ENCODE measurements around the gene ULK3.

ULK3 gene

DNA sequence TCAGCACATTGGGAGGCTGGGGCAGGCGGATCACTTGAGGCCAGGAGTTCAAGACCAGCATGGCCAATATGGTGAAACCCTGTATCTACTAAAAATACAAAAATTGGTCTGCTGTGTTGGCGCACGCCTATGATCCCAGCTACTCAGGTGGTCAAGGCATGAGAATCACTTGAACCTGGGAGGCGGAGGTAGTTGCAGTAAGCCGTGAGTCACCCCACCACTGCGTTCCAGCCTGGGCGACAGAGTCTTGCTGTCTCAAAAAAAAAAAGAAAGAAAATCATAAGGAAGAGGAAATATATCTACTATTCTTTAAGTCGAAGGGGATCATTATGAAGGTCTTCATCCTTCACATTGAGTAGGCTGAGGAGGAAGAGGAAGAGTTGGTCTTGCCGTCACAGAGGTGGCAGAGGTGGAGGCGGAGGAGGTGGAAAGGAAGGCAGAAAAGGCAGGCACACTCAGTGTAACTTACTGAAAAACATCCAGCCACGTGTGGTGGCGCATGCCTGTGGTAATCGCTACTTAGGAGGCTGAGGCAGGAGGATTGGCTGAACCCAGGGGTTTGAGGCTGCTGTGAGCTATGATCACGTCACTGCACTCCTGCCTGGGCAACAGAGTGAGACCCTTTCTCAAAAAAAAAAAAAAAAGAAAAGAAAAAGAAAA is 46.9 kb downstream of the ULK3 start:
- no peak for DNase-seq

DNA sequence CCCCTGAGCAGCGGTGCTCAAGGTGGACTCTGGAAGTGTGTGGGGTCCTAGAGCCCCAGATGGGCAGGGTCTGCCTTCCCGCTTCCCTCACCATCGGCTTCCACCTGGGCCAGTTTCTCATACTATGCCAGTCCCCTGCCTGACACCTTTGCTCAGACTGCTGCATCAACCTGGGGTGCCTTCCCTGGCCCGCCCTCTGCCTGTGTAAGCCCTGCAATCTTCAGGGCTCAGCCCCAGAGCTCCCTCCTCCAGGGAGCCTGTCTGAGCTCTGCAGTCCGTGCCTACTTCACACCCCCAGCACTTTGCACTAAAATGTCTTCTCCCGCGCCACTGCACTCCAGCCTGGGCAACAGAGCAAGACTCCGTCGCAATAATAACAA is 48.0 kb downstream of the ULK3 start:
- DNase-seq: no peak

DNA sequence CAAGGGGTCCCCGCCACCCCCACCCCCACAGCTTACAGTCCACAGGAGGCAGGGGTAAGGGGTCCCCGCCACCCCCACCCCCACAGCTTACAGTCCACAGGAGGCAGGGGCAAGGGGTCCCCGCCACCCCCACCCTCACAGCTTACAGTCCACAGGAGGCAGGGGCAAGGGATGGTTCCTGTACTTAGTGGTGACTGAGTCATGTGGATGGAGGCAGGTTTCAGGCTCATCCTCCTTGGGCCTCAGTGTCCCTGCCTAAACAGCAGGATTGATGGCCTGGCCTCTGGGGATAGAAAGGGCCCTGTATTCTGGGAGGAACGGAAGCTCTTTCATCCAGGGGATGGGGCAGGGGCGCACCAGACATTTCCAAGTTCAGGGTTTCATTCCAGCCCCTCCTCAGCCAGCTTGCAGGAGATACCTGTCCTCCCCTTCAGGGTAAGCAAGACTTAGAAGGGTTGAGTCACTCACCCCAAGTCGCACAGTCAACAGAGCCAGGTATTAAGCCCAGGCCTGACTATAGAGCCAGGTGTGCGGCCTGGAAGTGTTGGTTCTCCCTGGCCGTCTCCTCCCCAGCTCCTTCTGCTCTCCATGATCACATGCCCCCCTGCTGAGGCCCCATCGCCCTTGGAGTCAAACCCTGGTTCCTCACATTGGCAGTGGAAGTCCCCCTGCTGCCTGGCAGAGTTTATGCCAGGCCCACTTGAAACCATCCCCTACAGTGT is 48.5 kb downstream of the ULK3 start:
- no peak for DNase-seq

DNA sequence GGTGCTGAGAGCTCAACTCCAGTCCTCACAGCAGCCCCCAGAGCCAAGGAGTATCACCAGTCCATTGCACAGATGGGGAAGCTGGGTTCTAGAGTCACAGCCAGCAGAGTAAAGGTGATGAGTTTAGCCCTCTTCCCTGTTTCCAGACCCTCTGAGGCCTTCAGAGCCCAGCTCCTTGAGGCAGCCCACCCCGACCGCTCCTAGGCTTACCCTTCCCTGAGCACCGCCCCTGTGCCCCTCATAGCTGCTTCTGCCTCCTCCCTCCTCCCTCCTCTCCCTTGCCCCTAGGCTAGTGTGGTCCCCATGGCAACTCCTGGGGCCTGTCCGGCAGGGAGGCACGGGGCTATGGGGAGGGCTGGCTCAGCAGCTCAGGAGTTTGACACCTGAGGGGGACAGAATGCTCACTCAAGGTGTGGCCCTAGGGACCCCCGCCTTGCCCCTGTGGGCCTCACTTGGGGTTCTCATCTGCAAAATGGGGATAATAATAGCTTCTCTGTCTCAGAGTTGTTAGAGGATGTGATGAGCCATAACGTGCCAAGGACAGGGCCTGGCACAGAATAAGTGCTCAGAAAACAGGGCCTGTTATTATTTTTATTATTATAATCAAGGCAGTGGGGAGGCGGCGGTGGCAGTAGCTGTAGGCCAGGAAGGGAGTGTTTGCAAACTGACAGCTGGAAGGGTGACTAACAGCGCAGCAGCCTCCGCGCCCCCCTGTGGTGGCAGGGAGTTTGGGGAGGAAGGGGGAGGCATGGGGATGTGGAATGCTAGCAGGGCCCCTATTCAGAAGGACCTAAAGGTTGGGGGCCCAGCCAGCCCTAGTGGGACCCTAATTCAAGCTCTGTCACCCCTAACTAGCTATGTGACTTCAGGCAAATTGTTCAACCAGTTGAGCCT is 49.6 kb downstream of the ULK3 start:
- DNase-seq: no peak

DNA sequence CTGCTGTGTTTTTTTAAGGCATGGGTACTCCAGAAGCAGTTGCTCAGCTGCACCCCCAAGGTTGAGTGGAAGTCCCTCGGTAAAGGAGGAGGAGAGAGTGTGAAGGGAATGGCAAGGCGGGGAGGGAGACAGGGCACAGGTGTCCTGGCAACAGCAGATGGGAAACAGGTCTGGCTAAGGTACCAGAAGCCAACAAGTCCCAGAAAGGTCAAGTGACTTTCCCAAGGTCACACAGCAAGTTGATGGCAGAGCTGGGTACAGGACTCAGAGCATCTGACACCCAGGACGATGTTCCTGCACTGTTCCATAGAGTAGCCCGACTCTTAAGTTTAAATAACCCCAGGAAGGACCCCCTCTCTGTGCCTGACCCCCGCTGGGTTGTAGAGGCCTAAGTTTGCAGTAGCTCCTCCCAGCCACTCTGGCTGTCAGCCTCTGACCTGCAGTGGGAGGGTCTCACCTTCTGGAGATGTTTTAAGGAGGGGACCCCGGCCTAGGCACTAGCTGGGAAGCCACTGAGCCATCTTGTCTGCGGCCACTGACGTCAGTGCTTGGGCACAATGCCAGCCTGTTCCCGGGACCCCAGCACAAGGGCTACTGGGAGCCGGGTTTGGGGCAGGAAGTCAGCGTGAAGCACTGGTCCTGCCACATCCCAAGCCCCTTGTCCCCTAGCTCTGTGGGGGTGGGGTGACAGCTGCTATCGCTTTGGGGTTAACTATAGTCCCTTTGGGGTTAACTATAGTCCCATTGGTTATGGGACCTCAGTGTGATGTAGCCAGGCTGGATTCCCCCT is 50.5 kb downstream of the ULK3 start:
- no peak for DNase-seq

DNA sequence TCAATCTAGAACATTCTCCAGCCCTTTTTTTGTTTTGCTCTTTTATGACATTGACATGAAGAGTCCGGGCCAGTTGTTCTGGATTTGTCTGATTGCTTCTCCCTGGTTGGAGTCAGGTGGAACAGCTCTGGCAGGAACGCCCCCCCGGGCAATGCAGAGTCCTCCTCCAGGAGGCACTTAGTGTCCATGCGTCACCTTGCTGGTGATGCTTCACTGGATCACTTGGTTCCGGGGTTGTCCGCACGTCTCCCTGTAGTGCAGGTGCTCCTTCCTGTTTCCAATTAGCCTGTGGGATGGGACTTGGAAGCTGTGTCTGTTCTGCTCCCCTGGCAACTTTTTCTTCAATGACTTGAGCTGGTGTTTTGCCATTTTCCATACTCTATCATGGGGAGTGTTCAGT is 51.3 kb downstream of the ULK3 start:
- no peak for DNase-seq

DNA sequence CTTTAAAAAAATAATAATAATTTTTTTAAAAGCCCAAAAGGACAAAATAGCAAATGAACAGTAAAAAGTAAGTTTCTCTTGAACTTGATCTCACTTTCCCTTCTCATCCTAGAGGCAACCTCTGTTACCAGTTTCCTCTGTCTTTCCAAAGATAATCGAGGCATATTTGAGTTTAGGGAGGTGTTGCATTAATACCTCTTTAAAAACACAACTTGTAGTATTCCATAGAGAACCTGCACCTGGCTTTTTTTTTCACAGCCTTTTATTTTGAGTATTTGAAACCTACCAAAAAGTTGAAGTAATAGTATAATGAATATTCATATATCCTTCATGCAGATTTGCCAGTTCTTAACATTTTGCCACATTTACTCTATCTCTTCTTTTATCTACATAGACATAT is 51.9 kb downstream of the ULK3 start:
- no peak for DNase-seq

DNA sequence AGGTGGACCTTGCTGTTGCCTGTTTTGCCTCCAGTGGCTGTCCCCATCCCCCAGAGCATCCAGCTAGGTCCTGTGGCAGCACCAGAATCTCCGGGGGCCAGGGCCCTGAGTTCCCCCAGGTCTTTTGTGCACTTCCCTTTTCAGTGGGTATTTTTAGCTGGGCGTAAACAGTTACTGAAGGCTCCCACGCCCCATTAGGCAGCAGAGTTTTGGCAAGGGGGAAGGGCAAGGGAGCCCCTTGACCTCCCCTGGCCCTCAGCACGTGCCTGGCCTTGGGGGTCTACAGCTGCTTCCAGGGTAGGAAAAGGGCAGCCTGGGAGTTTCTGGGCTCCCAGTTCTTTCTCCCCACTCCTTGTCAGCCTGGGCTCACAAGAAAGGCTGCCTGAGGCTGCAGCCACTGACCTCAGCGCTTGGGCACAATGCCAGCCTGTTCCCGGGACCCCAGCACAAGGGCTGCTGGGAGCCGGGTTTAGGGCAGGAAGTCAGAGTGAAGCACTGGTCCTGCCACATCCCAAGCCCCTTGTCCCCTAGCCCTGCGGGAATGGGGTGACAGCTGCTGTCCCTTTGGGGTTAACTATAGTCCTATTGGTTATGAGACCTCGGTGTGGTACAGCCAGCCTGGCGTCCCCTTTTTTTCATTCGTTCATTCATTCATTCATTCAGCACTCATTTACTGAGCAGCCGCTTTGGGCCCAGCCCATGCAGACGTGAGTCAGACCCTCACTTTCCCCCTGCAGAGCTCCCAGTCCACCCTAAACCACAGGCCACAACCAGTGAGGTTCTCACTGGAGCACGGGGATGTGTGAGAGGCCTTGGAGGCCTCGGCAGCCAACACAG is 52.7 kb downstream of the ULK3 start:
- DNase-seq: peak; percentile 66

DNA sequence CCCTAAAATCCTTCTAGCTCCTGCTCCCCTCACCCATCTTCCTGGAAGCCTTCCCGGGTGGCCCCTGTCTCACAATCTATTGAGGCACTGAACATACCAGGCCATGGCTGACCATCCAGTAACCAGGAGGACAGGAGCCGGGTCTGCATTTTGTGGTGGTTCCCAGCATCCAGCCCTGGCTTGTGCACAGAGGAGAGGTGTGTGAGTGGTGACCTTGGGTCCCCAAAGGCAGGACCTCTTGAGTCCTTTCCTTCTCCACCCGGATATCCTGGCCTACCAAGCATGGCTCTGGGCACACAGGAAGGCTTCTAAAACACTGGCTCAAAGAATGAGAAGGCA is 53.2 kb downstream of the ULK3 start:
- no peak for DNase-seq

DNA sequence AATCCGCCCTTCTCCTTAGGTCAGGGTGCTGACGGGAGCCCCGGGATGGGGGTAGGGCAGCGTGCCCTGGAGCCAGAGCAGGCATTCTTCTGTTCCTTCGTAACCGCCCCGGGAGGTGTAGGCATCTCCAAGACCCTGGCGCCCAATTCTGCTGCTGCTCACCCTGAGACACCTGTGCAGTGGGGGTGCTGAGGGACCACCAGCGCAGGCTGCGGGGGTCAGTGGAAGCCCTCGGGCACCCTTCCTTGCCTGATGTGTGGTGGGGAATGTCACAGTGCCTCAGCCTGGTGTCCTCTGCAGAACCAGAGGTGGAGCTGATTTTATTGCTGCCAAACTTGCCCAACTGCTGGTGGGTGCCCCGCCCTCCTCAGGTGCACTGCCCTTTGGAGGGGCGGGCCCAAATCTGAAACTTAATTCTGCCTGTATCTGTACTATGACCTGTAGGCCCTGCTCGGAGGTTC is 53.8 kb downstream of the ULK3 start:
- no peak for DNase-seq

DNA sequence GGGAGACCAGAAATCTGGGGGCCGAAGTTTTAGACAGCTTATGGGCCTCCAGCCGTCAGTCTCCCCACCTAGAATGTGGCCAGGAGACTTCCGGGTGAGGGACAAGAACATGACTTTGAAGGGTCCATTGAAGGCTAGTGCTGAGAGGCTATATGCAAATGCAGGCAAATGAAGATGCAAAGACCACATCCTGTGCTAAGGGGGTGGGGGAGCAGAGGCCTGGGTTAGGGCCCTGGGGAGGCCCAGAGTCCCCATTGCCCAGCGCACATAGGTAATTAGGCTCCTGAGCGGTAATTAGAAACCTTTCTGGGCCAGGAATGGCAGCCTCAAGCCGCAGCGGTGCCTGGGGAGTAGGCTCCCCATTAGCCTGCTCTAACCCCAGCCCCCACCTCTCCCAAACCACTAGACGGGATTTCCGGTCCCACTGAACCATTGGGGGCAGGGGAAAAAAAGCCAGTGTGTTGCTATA is 54.2 kb downstream of the ULK3 start:
- peak; percentile 20 for DNase-seq

DNA sequence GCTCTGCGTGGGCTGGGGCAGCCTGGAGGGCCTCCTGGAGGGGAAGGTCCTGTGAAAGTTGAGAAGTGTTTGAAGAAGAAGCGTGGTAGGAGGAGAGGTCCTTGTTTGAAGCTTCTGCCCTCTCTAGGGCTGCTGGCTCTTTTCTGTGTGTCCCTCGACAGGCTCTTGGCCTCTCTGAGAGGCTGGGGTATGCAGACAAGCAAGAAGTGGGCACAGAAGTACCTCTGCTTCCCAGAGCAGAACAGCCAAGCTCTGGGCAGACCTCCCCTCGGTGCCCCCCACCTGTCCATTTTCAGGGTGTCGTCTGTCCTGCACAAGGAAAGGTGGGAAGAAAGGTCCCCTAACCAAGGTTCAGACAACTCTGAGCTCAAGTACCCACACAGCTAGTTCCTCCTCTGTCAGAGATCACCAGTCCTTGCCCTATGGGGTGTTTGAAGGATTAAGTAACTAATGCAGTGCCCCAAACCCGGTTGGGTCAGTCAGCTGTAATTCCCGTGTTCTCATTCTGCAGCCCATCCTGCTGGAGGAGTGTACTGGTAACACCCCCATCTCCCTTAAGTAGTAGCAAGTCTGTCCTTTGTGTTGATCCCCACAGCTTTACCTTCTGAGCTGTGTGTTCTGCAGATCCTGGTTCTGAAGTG is 54.8 kb downstream of the ULK3 start:
- DNase-seq: no peak

DNA sequence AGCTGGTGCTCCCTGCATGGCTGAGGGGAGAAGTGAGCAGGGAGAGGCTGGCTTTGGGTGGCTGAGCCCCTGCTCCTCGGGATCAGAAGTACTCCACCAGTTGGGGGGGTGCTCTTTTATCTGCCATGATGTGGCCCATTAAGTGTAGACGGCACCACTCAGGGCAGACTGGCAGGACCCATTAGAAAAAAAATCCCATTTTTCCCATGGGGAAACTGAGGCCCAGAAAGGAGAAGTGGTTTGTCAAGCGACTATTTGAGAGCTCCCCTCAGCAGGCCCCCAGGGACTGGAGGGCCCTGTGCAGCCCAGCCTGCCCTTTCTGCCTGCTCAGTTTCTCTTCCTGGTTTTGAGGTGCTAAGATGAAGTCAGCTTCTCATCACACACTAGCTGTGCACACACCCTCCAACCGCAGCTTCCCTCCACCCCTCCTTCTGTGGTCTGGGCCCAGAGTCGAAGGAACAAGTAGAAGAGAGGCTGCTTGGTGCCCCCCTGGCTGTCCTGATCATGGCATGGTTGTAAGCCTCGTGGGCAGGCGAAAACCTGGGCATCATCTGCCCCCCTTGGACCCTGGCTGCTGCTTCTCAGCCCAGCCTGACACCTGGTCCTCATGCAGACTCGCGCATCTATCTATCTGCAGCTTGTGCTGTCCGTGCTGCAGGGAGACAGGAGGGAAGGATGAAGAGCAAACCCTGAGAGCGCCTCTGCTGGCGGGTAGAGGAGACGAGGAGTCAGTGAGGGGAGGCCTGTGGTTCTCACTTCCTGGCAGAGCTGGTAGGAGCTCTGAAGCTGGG is 55.5 kb downstream of the ULK3 start:
- DNase-seq: peak; percentile 96

DNA sequence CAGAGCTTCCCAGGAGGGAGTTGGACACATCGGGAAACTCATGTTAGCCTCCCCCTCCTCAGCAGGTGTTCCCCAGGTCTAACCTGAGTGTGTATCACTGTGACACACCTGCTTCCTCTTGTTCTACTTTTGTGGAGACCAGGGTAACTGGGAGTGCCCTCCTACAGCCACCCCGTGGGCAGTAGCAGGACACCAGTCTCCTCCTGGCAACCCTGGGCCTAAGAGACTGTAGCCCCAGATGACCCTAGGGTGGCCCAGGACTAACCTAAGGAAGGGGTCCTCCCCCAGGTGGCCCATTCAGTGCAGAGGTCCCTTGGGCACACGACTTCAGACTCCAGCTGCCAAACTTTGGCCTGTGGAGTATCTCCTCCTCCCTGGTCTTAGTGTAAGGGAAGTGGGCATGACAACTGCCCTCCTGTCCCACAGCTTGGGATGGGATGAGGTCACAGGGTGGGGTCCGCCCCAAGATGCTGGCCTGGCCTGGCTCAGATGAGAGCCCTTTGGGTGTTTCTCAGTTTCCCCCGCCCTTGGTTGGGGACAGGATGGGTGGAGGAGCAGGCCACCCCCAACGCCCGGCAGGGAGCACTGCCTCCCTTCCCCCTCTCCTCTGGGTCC is 56.3 kb downstream of the ULK3 start:
- no peak for DNase-seq

Measured in GF-D8 (cell line).